ENCODE measurements around the gene NID2. TPM values are rescaled to one million over a fixed set of nuclear protein-coding genes. Genes with fewer than 3 reads are reported as not detected.

The NID2 gene
- total and polyA plus RNA-seq, 10 of the 15 experiments (the other 5 are each of a cell fraction or from before 2014, with no cell fraction given), result 0.04 to 0.49 (median 0.23) TPM; not detected in 3

GRCh38 chr14:51989293-51990234, 79.3 kb downstream of the NID2 start, which contains the start of gene RTRAF (continued):
- TF ChIP-seq SIX5 (IDR thresholded peaks at IDR 0.05; ENCODE audit: low read depth, low read length, severe bottlenecking), result peak; percentile 40
- no peak for TF ChIP-seq E2F8 (IDR thresholded peaks at IDR 0.05; ENCODE audit: low read depth, partially characterized antibody)
- no peak for TF ChIP-seq SMARCA5 (IDR thresholded peaks at IDR 0.05)
- TF ChIP-seq FOXK2 (IDR thresholded peaks at IDR 0.05), result no peak
- no peak for TF ChIP-seq SIN3A (IDR thresholded peaks at IDR 0.05; ENCODE audit: low read depth, low read length)
- TF ChIP-seq ZNF24 (IDR thresholded peaks at IDR 0.05), result no peak; the same call in 1 of the 2 replicates
- TF ChIP-seq MEF2A (IDR thresholded peaks at IDR 0.05; ENCODE audit: insufficient read depth, low read depth, low read length), result no peak
- TF ChIP-seq STAT1 (conservative IDR thresholded peaks at IDR 0.05), result 0 out of 2 replicates have a peak, but pooled peaks have one; percentile 39
- TF ChIP-seq, protein P1, sequence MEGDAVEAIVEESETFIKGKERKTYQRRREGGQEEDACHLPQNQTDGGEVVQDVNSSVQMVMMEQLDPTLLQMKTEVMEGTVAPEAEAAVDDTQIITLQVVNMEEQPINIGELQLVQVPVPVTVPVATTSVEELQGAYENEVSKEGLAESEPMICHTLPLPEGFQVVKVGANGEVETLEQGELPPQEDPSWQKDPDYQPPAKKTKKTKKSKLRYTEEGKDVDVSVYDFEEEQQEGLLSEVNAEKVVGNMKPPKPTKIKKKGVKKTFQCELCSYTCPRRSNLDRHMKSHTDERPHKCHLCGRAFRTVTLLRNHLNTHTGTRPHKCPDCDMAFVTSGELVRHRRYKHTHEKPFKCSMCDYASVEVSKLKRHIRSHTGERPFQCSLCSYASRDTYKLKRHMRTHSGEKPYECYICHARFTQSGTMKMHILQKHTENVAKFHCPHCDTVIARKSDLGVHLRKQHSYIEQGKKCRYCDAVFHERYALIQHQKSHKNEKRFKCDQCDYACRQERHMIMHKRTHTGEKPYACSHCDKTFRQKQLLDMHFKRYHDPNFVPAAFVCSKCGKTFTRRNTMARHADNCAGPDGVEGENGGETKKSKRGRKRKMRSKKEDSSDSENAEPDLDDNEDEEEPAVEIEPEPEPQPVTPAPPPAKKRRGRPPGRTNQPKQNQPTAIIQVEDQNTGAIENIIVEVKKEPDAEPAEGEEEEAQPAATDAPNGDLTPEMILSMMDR (IDR thresholded peaks at IDR 0.05 in 2 of 3, conservative IDR thresholded peaks at IDR 0.05 in 1 of 3; ENCODE audit: control insufficient read depth in 2 of 3, extremely low read depth in 1 of 3, insufficient read depth in 1 of 3, low read depth in 3 of 3, low read length in 3 of 3), result no peak
- peak; percentile 96 for TF ChIP-seq TARDBP (IDR thresholded peaks at IDR 0.05; ENCODE audit: borderline replicate concordance)
- no peak for TF ChIP-seq MYC (IDR thresholded peaks at IDR 0.05; ENCODE audit: insufficient read depth, insufficient read length, insufficient replicate concordance, low read length, severe bottlenecking)
- TF ChIP-seq PAX5 (IDR thresholded peaks at IDR 0.05; ENCODE audit: borderline replicate concordance, low read depth, low read length), result no peak; the same call in 1 of the 2 replicates
- TF ChIP-seq, protein P2, sequence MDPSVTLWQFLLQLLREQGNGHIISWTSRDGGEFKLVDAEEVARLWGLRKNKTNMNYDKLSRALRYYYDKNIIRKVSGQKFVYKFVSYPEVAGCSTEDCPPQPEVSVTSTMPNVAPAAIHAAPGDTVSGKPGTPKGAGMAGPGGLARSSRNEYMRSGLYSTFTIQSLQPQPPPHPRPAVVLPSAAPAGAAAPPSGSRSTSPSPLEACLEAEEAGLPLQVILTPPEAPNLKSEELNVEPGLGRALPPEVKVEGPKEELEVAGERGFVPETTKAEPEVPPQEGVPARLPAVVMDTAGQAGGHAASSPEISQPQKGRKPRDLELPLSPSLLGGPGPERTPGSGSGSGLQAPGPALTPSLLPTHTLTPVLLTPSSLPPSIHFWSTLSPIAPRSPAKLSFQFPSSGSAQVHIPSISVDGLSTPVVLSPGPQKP (IDR thresholded peaks at IDR 0.05; ENCODE audit: low read depth, low read length), result no peak; the same call in 1 of the 2 replicates
- TF ChIP-seq RB1 (IDR thresholded peaks at IDR 0.05; ENCODE audit: borderline replicate concordance), result no peak
- TF ChIP-seq TCF3 (IDR thresholded peaks at IDR 0.05; ENCODE audit: borderline replicate concordance, insufficient read depth, low read depth, low read length), result no peak
- TF ChIP-seq ZBTB33 (IDR thresholded peaks at IDR 0.05), result no peak
- TF ChIP-seq, protein P3, sequence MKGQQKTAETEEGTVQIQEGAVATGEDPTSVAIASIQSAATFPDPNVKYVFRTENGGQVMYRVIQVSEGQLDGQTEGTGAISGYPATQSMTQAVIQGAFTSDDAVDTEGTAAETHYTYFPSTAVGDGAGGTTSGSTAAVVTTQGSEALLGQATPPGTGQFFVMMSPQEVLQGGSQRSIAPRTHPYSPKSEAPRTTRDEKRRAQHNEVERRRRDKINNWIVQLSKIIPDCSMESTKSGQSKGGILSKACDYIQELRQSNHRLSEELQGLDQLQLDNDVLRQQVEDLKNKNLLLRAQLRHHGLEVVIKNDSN (IDR thresholded peaks at IDR 0.05; ENCODE audit: borderline replicate concordance, extremely low read length, insufficient read depth, low read depth, low read length), result no peak
- TF ChIP-seq SMAD5 (IDR thresholded peaks at IDR 0.05; ENCODE audit: low read depth), result peak; percentile 66; the same call in 1 of the 2 replicates
- peak; percentile 97 for TF ChIP-seq CREM (IDR thresholded peaks at IDR 0.05; ENCODE audit: low read depth)
- no peak for TF ChIP-seq NR2F1 (conservative IDR thresholded peaks at IDR 0.05)

All from GM12878 (cell line).